Stimulated activated CD4-positive, alpha-beta T cell treated with anti-CD3 and anti-CD28 coated beads, Interleukin-4, amount 100 ng/mL, for 1 hour (primary cell): Measurements from ENCODE around the gene IGF1R.

Experiments
- DNase-seq: peaks from one replicate; pipeline ENCODE4 v3.0.0-alpha.2; 2020

Gene IGF1R

DNA sequence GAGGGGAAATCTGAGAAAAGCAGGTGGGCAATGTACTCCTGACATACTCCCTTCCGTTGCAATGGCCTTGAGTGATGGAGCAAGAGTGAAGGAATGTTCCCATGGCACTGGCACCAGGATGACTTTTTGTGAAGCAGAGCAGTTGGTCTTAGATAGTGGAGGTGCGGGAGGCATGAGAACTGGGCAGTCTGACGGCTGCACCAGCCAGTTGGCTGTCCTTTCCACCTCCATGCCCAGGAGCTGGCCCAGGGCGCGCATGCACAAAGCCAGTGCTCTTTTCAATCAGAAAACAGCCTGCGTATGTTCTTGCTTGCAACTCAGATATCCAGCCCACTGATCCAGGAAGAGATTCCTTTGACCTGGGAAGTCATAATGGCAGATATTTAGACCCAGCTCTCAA lies 222.4 kb downstream of the IGF1R start:
- no peak for DNase-seq

DNA sequence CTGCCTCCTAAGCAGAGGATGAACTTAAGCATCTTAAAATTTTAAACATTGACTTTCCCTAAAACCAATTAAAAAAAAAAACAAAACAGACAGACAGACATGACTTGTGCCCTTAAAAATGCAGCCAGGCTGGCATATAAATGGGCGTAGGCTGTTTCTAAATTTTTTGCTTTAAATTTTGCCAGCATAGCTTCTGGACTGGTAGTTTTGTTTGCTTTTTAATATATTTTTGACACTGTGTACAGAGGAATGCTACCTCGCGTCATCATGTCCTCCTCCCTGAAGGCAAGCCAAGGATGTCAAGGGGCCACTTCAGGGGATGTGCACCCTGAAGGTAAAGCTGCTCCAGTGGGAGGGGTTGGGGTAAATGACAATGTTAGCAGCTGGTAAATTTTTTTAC lies 224.4 kb downstream of the IGF1R start:
- no peak for DNase-seq

DNA sequence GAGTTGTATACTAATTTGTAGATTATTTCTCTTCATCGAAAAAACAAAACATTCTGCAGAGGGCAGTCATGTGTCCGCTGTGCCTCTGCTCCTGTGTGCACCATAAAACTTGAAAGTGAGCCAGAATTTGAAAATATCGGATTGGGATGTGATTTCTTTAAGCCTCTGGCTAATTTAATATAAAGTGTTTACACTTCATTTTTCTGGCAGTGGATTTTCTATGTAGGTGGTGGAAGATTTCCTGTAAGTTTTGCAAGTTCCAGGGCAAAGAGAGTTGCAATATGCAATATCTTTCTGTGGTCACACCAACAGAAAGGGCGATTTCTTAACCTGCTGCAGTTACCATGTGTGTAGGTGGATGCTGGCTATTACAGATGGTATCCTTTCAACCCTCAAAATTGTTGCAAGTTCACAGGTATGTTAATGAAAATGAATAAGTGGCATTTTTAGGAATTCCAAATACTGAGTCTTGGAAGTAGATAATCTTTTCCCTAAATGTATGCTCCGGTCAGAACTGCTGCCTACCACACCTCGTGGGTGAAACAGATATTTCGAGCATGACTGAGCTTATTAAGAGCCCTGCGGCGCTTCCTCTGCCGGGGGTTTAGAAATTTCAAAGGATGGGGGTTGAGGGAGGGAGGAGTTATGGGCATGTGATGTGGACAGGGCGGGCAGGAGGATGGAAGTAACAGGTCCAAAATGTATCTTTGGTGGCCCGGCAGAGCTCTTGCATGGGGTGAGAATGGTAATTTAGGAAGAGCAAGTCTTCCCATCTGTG lies 225.3 kb downstream of the IGF1R start:
- no peak for DNase-seq

DNA sequence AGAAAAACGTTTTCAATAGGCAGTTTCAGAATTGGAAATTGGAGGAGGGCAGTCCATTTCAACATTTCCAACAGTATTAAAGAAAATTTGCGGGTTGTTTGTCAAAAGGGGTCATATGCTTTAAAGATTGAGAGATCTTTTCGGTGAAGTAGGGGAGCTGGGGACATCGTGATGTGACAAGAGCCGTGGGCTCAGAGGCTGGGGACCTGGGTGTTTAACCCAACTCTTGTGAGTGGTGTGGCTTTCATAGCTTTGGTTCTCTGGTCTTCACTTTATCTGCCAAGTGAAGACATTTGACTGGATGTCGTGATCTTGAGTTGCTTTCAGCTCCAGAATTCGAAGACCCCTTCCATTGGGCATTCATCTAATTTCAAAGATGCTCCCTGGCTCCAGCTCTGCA lies 226.0 kb downstream of the IGF1R start:
- DNase-seq = no peak

DNA sequence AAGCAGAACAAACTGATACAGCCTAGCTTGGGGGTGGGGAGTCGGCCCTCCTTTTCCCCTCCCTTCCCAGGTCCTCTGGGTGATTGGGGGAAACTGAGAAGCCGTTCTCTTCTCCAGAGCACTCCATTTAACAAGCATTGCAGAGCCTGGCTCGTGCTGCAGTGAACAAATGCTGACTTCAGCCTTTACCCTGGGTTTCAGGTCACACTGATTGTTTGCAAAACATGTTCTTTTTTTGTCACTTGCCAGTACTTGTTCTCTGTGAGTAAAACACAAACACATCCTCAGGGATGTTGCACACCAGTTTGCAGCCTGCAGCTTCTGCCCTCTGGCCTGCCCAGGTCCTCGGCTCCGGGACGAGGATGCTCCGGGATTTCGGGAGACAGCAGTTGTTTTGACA lies 226.4 kb downstream of the IGF1R start:
- DNase-seq = no peak

DNA sequence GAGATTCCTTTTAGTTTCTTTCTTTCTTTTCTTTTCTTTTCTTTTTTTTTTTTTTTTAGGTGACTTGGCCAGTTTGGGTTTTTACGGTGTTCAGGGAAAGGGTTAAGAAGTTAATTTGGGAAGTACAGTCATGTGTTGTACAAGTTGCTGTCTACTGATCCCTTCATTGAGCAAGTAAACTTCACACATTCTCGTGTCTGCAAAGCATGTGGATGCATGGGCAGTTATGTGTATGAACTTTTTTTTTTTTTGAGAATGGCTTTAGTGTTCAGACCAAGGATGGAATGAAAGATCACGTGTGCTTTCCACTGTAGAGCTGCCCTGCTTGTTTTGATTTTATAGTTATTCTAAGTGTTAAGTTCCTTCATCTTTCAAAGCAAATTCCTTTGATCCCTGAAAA lies 227.0 kb downstream of the IGF1R start:
- no peak for DNase-seq

DNA sequence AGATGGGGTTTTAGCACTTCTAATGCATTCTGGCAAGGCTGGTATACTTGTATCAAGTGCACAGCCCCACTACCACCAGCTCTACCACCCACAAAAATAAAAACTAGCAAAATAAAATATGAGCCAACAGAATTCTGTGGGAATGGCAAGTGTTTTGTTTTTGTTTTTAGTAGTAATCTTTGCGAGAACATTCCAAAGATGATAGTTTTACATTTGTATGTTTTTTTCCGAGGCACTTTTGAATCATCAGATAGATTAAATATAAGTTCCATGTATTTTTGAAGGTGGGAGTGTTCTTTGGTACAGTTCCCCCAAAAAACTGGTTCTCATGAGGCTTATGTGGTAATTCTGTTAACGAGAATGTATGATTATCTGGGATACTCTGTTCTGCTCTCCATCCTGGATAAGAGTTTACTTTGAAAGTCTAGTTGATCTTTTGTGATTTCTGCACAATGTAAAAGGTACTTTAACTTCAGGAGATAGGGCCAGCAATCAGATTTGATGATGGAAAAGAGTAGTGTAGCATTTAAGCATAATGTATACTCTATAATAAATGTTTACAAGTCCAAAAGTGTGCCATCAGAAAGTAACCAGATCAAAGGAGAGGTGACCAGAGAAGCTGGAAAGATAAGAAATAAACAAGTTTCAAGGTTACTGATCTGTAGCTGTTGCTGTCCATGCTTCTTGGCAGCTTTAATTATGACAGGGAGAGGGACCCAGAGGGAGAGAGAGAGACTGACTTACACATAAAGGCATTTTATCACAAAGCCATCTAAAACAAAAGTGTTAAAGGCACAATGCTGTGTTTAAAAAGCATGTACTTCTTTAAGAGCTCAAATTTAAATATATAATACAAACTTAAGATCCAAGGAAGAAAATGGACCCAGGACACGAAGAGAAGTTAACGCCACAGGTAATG lies 228.4 kb downstream of the IGF1R start:
- no peak for DNase-seq

DNA sequence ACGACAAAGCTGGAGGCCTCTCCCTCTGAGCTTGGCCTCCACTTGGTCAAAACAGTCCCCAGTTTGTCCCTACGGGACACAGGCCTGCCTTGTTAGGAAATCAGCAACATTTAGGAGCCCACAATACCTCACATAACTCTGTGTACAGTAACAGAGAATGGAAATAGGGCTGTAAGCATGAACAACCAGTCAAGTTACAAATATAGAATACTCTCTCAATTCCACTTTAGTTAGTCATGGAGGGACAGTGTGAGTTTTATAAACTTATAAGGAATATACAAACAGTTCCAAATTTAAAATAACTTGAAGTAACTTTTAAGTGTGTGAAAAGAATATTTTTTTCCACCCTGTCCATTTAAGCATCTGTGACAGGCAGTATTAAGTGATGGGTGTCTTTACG lies 229.8 kb downstream of the IGF1R start:
- no peak for DNase-seq

DNA sequence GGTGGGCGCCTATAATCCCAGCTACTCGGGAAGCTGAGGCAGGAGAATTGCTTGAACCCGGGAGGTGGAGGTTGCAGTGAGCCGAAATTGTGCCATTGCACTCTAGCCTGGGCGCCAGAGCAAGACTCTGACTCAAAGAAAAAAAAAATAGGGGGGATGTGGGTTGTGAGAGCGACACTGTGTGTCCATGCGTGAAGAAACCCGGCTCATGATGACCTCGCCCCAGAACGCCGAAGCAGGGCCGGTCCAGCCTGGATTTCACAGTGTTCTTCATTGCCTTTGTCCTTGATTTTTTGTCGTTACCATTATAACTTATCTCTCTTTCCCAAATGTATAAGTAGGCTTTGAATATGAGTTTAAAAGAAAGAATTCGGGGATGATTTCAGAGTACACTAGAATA lies 230.5 kb downstream of the IGF1R start:
- no peak for DNase-seq

DNA sequence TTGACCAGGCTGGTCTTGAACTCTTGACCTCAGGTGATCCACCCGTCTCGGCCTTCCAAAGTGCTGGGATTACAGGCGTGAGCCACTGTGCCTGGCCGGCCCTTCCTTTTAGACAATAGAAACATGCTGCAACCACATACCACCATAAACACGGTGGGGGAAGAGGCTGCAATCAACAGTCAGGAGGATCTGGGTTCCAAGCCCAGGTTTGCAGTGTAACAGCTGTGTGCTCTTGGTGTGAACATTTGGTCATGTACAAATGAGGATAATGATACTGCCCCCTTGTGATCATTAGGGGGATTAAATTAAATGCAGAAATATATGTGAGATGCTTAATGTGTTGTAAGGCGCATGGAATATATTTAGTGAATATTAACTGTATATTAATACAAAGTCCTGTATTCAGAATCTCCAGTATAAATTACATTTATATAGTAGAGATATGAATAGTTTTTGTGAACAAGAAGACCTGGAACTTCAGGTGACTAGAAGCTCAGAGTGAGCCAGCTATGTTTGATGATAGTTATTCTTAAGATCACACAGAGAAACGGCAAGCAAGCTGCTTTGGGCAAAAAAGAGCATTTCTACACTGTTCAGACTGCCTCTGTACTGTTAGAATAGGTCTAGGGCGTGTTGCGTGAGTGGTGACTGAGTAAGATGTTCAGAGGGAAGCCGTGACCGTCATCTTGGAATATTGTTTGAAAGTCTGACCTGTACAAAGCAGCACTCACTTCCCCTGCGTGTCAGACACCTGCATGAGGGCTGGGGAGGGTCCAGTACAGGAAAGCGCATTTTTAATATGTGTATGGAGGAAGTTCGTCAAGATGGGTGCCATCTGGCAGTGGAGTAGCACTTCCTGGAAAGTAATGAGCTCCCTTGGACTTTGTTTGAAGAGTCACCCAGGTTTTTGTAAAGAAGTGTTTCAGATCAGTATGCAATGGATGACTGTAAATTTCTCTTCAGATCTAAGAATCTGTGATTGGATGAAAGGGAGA lies 233.5 kb downstream of the IGF1R start:
- DNase-seq = no peak

DNA sequence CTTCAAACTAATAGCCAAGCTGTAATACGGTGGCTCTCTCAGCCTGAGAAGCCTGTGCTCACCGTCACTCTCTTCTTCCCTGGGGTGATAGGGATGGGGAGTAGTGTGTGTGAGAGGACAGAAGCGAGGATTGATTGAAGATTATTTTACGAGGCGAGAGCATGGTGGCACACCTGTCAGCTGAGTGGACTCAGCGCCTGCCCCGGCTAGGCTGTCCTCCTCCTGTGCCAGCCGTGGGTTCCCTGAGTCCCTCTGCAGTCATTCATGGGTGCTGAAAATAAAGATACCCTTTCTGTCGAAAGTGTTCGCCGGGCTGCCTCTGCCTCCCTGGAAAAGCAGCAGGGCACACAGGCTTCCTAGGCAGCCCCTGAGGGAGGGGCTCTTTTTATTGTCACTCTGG lies 235.1 kb downstream of the IGF1R start:
- no peak for DNase-seq

DNA sequence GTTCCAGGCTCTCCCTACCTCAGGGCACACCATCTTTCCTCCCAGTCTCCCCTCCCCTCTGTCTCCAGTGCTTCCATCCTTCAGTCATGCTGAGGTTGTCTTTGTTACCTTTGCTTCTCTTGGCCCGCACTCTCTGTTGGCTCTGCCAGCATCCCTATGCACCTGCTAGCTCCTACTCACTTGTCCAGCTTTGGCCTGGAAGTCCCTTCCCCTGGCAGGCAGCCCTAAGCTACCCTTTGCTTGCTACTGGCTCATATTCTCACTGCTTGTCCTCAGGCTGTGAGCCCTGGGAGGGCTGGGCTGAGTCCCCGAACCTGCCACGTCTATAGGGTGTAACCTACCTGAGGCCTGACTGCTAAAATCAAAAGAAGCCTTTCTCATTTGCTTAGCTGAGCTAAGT lies 236.6 kb downstream of the IGF1R start:
- DNase-seq = no peak

DNA sequence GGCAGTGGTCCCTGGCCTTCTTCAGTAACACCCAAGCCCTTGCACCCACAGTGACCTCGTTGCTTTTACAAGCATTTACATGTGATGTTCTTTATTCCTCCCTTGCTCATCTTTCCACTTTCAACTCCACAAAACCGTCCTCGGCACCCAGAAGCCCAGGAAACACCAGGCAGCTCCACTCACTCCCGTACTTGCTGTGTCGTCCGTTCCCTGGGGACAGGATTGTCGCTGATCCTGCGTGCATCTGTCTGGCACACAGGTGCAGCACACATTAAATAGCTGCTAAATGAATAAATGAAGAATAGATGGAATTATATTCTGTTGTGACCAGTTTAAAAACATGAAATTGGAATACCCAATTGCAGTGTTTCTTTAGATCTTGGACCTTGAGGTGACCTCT lies 239.6 kb downstream of the IGF1R start:
- no peak for DNase-seq

DNA sequence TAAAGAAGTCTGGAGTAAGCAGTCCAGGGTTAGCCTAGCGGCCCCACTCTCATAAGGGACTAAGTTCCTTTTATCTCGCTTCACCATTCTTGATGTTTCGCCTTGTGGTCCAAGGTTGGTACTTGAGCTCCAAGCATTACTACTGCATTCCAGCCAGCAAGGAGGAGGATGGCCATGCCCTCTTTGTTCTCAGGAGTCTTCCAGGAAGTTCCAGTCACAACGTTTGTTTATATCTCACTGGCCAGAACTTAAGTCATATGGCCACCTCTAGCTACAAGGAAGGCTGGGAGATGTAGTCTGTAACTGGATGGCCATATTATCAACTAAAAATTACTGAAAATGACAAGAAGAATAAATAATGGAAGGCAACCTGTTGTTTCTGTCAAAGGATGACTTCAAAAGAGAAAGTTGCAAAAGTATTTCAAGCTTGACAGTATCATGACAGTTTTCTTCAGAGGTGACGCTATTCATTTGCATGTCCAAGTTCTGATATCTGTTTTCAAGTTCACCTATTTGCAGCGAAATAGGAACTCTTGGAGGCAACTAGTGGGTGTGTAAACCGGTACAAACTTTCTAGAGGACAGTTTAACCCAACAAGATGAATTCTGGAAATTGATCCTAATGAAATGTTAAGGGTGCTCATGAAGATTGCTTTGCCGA lies 240.6 kb downstream of the IGF1R start:
- no peak for DNase-seq

DNA sequence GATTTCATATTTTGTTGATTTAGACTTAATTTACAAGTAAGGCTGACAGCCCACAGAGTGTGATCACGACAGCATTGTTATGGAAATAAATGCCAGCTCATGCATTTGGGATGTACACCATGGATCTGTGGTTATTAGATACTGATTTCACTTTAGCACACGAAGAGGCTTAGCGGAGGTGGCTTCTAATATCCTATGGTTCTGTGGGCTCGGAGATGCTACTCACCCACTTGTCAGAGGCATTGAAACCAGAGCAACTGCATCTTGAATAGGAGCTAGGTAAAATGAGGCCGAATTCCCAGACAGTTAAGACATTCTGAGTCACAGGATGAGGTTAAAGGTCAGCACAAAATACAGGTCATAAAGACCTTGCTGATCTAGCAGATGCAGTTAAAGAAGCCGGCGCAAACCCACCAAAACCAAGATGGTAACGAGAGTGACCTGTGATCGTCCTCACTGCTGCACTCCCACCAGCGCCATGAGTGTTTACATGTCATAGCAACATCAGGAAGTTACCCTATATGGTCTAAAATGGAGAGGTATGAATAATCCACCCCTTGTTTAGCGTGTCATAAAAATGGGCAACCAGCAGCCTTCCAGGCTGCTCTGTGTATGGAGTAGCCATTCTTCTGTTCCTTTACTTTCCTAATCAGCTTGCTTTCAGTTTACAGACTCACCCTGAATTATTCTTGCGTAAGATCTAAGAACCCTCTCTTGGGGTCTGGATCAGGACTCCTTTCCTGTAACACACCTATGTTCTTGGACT lies 241.8 kb downstream of the IGF1R start:
- no peak for DNase-seq

DNA sequence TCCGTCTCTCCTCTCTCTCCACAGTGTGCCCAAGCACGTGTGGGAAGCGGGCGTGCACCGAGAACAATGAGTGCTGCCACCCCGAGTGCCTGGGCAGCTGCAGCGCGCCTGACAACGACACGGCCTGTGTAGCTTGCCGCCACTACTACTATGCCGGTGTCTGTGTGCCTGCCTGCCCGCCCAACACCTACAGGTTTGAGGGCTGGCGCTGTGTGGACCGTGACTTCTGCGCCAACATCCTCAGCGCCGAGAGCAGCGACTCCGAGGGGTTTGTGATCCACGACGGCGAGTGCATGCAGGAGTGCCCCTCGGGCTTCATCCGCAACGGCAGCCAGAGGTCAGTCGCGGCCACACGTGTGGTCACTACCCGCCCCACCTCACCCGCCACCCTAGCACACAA lies 243.0 kb downstream of the IGF1R start:
- DNase-seq = no peak

DNA sequence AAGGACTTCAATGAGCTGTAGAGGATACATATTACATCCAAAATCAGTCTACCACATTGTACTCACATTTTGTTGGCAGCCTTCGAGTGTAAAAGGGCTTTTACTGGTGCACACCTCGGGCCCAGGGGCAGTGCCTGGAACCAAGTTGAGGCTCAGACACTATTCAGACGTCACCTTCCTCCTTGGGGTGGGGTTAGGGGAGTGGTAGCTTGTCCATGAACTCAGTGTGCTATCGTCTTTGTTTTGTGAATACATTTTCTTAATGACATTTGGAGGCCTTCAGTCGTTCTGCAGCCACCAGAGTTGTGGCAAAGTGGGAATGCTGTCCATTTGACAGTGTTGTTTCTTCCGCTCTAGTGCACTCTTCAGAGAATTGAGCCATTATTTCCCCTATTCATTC lies 245.1 kb downstream of the IGF1R start:
- DNase-seq = no peak

DNA sequence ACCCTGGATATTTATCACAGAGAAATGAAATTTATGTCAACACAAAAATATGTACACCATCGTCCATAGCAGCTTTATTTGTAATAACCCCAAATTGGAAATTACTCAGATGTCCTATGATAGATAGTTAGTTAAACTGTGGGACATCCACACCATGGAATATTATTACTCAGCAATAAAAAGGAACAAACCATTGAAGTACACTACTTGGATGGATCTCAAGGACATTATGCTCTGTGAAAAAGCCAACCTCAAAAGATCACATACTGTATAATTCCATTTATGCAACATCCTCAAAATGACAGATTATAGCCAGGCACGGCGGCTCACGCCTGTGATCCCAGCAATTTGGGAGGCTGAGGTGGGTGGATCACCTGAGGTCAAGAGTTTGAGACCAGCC lies 246.0 kb downstream of the IGF1R start:
- DNase-seq = no peak

DNA sequence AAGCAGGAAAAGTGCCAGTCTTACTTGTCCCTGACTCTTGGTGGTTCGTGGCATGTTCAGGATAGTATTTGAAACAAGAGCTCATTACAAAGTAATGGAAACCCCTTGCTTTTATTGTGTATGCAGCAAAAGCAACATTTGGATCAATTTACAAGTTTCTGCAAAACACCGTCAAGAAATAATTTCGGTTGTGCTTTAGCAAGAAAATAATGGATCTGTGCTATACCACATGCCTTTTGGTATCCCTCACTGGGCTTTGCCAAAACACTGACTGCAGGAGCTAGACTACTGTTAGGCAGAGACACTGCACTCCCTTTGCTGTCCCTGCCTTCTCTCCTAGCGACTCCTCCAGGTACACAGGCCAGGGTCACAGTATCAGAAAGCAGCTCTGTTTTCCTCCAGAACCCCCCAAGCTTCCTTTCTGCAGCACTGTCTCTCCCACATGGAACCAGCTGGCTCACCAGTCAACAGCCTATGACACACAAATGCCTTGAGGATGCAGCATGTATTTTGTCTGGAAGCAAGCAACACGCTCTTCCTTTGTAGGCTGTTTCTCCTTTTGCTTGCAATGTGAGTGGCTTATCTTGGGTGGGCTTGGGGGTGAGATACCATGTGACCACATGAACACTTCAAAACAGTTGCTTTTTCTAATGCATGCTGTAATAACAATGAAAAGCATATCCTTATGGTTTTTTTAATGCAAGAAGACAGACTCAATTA lies 247.8 kb downstream of the IGF1R start:
- no peak for DNase-seq

DNA sequence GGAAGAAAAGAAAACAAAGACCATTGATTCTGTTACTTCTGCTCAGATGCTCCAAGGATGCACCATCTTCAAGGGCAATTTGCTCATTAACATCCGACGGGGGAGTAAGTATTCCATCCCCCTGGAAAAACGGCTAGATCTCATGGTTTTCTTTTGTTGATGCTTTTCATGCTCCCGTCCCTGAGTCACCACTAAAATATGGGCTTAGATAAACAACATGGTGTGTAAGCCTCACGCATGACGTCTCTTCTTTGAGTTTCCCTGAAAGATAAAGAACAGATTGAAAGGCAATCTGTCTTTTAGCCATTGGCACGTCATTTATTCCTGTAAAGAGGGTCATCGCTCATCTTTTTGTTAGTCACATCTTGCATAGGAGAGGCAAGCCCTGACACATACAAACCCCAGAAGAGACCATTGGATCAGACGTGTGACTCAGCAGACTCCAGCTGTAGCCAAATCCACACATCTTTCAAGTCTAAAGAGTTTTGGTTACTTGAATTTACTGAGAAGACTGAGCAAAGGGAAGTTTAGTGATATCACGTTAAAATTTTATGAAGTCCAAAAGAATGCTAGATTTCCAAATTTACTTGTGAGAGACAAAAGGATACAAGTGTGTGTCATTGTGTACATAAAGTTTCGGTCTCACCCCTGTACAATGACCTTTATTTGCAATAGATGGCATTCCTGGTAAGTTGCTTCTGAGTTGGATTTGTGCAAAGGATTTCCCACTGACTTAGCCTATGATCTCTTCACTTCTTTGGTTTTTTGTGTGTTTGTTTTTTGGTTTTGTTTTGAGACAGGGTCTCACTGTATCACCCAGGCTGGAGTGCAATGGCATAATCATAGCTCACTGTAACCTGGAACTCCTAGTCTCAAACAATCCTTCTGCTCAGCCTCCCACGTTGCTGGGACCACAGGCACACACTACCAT lies 248.7 kb downstream of the IGF1R start:
- DNase-seq = no peak
